ENCODE measurements around the gene NFATC3. TPM values are rescaled to one million over a fixed set of nuclear protein-coding genes. Genes with fewer than 3 reads are reported as not detected.
A peak's percentile ranks its signal among the peaks of the same experiment; 100 is the strongest.

The NFATC3 gene
- total RNA-seq, 1 experiment from 2014 or later = 12.1 TPM

DNA sequence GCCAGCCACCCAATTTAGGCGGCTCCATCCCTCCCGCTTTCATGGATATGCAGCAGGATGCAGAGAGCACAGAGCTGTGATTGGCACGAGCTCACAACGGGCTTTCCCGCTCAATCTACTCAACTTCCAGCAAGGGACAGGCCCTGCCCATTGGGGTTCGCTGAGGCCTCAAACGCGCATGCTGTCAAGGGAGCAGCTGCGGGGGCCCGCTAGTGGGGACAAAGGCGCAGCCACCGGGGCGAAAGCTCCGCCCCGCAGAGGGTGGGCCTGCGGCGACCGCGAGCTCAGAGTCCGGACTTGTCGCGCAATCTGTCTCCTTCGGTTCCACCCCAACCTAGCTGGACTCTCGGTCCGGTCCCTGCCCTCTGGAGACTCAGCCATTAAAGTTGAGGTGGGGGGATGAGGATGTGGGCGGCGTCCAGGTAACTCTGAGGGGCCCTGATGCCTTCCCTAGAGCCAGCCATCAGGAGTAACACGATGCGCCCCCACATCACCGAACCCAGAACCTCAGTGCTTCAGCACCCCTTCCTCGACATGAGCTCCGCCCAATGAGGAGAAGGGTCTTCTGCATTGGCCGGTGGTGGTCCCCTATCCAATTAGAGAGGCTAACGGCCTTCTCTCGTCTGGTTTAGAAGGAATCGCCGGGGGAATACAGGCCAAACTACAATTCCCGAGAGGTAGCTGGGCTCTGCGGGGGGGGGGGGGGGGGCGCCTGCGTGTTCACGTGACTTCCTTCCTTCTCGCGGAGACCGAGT lies 489 bp upstream of the NFATC3 start:
- CTCF ChIA-PET = interaction anchor here (0.9 kb wide), 1 partner anchor 150 kb away, joined by 7 read pairs; no protein-coding TSS in a partner anchor

DNA sequence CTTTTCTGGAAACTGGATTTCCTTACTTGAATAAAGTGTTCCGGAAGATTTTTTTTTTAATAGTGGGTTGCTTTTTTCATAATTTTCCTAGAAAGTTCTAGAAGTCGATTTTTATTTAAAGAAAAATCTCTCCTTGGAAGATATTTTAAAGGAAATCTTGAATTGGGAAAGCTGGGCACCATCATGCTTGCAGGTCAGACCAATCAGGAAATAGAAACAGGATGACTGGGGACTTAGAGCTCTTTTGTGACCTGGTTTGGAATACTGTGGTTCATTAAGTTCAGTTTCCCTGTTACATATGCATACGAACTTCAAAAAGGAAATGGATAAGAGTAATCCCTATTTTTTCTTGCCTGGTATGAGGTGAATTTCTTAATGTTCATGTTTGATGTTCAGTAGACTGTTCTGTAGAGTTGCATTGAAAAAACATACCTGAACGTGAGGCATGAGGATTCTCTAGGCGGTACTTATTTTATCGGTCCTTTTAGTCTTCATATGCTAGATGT lies 1.2 kb downstream of the NFATC3 start:
- BruUV-seq (replicated peaks) = no TSS peak
- Histone ChIP-seq H4K20me1 (ENCODE audit: low read length) (0 out of 2 replicates have a peak, but pooled peaks cover 8% of the 10 kb centered on the region), H3K27me3 (ENCODE audit: low read length) (no peaks in the 10 kb centered on the region), H3K4me2 (ENCODE audit: low read length) (peak overlapping the region; percentile 93), H3K4me1 (ENCODE audit: insufficient read depth, low read length) (0 out of 2 replicates have a peak, but pooled peaks cover 9% of the 10 kb centered on the region), H3K9me2 (replicated peaks; ENCODE audit: low read length) (no peaks in the 10 kb centered on the region), H3K9ac (ENCODE audit: low read length) (peak overlapping the region; percentile 76), H3K4me3 (ENCODE audit: low read length) (peak overlapping the region; percentile 89), H3K27ac (ENCODE audit: low read length) (no peak overlapping the region), H3F3A (ENCODE audit: low read length, unreplicated experiment) (no peaks in the 10 kb centered on the region), H3K79me2 (ENCODE audit: low read length) (peaks cover 57% of the 10 kb centered on the region), H3K36me3 (ENCODE audit: low read depth, low read length) (no peaks in the 10 kb centered on the region), H2AFZ (ENCODE audit: low read length) (peak overlapping the region; percentile 92), H3K9me3 (ENCODE audit: low read length) (no peaks in the 10 kb centered on the region)
- TF ChIP-seq EZH2phosphoT487 (IDR thresholded peaks at IDR 0.05; ENCODE audit: borderline replicate concordance, low read length) (no peak), EZH2 (IDR thresholded peaks at IDR 0.05; ENCODE audit: low read length, unreplicated experiment) (no peak), CTCF (conservative IDR thresholded peaks at IDR 0.05; ENCODE audit: low read depth, low read length) (no peak)
- ChIA-PET POLR2A (ENCODE audit: unreplicated experiment) (interaction anchor here (0.6 to 0.7 kb wide), 3 partner anchors 10 to 130 kb away, joined by 5 to 13 read pairs (median 10); no protein-coding TSS in a partner anchor), CTCF (no interaction called here)
- intact Hi-C loops (cut with micrococcal nuclease) = loop anchor here (5.0 kb wide), 1 partner anchor 151 kb away; the partner anchor contains the start of gene ESRP2
- ATAC-seq (peak; percentile 45), DNase-seq (peak; percentile 35)

More for the DNA sequence above, 489 bp upstream of the NFATC3 start:
- Histone ChIP-seq H3K79me2 (ENCODE audit: low read length) (peaks cover 40% of the 10 kb centered on the region), H3K9me2 (replicated peaks; ENCODE audit: low read length) (no peaks in the 10 kb centered on the region), H3K27me3 (ENCODE audit: low read length) (no peaks in the 10 kb centered on the region), H4K20me1 (ENCODE audit: low read length) (0 out of 2 replicates have a peak, but pooled peaks cover 8% of the 10 kb centered on the region), H3K9me3 (ENCODE audit: low read length) (no peaks in the 10 kb centered on the region), H3K4me3 (ENCODE audit: low read length) (no peak overlapping the region), H3K4me1 (ENCODE audit: insufficient read depth, low read length) (0 out of 2 replicates have a peak, but pooled peaks cover 9% of the 10 kb centered on the region), H3K9ac (ENCODE audit: low read length) (no peak overlapping the region), H3F3A (ENCODE audit: low read length, unreplicated experiment) (no peaks in the 10 kb centered on the region), H3K4me2 (ENCODE audit: low read length) (peak overlapping the region; percentile 59), H3K36me3 (ENCODE audit: low read depth, low read length) (no peaks in the 10 kb centered on the region), H2AFZ (ENCODE audit: low read length) (peak overlapping the region; percentile 74), H3K27ac (ENCODE audit: low read length) (no peak overlapping the region)
- POLR2A ChIA-PET (ENCODE audit: unreplicated experiment) = no interaction called here
- no peak for ATAC-seq
- TF ChIP-seq EZH2 (IDR thresholded peaks at IDR 0.05; ENCODE audit: low read length, unreplicated experiment) = no peak
- no peak for TF ChIP-seq EZH2phosphoT487 (IDR thresholded peaks at IDR 0.05; ENCODE audit: borderline replicate concordance, low read length)
- no peak for TF ChIP-seq CTCF (conservative IDR thresholded peaks at IDR 0.05; ENCODE audit: low read depth, low read length)
- no peak for DNase-seq
- BruUV-seq (replicated peaks) = no TSS peak
- intact Hi-C loops (cut with micrococcal nuclease) = loop anchor here (5.0 kb wide), 1 partner anchor 153 kb away; the partner anchor contains the start of gene ESRP2

All from PC-3 (cell line).